ENCODE data around the gene MOCOS. TPM values are rescaled to one million over a fixed set of nuclear protein-coding genes. Genes with fewer than 3 reads are reported as not detected.

MOCOS gene, protein sequence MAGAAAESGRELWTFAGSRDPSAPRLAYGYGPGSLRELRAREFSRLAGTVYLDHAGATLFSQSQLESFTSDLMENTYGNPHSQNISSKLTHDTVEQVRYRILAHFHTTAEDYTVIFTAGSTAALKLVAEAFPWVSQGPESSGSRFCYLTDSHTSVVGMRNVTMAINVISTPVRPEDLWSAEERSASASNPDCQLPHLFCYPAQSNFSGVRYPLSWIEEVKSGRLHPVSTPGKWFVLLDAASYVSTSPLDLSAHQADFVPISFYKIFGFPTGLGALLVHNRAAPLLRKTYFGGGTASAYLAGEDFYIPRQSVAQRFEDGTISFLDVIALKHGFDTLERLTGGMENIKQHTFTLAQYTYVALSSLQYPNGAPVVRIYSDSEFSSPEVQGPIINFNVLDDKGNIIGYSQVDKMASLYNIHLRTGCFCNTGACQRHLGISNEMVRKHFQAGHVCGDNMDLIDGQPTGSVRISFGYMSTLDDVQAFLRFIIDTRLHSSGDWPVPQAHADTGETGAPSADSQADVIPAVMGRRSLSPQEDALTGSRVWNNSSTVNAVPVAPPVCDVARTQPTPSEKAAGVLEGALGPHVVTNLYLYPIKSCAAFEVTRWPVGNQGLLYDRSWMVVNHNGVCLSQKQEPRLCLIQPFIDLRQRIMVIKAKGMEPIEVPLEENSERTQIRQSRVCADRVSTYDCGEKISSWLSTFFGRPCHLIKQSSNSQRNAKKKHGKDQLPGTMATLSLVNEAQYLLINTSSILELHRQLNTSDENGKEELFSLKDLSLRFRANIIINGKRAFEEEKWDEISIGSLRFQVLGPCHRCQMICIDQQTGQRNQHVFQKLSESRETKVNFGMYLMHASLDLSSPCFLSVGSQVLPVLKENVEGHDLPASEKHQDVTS
- 10 to 100 TPM in 2 of 4 donors, 1 to 10 TPM in 2; 3.9 to 16.8 (median 8.7) TPM for total RNA-seq

DNA sequence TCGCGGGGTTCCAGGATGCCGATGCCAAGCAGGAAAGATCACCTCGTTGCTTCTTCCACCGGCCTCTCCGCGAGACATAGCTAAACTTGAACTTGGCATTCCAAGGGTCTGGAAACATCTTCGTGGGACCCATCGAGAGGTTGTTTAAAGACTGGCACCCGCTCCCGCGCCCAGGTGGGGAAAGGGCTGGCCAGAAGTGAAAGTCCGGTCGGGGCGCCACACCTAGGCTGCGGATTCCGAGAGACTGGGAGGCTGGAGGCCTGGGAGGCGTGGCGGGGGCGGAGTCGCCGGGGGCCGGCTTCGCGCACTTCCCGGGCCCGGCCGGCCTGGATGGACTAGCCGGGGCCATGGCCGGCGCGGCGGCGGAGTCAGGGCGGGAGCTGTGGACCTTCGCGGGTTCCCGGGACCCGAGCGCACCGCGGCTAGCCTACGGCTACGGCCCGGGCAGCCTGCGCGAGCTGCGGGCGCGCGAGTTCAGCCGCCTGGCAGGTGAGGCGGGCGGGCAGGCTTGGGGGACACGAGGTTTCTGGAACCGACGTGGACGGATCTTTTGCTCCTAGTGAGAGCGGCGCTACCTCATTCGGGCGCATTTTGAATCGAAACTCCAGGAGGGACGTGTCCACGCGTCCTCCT is at the start of gene MOCOS:
Gene MOCOS, plus strand, starts transcription at position 305 of the 633 bp plus-strand sequence. Its CDS starts 43 bp downstream, at position 348.
- TF ChIP-seq, protein P1, sequence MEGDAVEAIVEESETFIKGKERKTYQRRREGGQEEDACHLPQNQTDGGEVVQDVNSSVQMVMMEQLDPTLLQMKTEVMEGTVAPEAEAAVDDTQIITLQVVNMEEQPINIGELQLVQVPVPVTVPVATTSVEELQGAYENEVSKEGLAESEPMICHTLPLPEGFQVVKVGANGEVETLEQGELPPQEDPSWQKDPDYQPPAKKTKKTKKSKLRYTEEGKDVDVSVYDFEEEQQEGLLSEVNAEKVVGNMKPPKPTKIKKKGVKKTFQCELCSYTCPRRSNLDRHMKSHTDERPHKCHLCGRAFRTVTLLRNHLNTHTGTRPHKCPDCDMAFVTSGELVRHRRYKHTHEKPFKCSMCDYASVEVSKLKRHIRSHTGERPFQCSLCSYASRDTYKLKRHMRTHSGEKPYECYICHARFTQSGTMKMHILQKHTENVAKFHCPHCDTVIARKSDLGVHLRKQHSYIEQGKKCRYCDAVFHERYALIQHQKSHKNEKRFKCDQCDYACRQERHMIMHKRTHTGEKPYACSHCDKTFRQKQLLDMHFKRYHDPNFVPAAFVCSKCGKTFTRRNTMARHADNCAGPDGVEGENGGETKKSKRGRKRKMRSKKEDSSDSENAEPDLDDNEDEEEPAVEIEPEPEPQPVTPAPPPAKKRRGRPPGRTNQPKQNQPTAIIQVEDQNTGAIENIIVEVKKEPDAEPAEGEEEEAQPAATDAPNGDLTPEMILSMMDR (IDR thresholded peaks at IDR 0.05; ENCODE audit: low read depth) = no peak

DNA sequence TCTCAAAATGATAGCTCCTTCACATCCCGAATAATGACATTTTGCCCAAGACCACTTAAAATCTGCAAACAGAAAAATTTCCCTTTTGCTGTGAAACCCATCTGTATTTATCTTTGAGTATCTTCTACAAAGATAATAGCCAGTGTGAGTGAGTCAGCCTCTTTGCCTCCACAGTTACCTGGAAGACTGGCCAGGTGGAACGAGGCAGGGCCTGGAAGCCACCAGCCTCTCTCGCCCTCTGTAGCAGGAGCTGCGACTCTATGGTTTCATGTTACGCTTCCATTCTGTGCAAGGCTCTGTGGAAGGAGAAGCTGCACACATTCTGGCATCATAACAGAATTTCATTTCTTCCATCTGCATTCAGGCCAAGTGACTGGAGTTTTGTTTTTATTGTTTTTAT is 48.1 kb upstream of the MOCOS start:
- TF ChIP-seq, protein P1 (IDR thresholded peaks at IDR 0.05; ENCODE audit: low read depth) = no peak

DNA sequence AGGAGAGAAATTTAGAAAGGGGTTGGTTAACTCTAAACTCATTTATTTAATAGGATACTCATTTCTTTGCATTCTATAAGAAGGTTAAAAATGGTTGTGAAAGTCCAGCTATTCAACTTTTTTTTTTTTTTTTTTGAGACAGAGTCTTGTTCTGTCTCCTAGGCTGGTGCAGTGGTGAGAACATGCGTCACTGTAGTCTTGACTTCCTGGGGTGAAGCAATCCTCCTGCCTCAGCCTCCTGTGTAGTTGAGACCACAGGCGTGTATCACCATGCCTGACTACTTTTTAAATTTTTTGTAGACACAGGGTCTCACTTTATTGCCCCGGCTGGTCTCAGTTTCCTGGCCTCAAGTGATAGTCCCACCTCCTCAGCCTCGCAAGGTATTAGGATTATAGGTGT is 45.7 kb upstream of the MOCOS start:
- TF ChIP-seq, protein P1 (IDR thresholded peaks at IDR 0.05; ENCODE audit: low read depth) = no peak

DNA sequence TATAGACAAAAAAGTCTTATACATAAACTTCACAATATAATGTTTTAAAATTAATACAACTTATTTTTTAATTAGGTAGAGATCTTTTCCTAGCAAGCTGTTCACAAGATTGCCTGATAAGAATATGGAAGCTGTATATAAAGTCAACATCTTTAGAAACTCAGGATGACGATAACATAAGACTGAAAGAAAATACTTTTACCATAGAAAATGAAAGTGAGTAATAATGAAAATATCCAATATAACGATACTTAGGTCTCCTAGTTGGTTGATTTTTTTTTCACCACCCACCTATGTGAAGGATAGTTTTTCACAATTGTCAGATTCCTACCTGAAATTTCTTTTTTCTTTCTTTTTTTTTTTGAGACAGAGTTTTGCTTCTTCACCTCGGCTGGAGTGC is 44.5 kb upstream of the MOCOS start:
- TF ChIP-seq, protein P1 (IDR thresholded peaks at IDR 0.05; ENCODE audit: low read depth) = no peak

DNA sequence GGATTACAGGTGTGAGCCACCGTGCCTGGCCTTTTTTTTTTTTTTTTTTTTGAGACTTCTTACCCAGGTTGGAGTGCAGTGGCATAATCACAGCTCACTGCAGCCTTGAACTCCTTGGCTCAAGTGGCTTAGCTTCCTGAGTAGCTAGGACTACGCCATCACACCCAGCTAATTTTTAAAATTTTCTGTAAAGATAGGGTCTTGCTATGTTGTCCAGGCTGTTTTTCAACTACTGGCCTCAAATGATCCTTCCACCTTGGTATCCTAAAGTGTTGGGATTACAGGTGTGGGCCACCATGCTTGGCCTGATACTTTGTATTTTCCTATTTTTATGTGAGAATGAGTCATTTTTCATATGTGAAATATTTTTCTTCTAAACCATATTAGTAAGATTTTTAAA is 43.9 kb upstream of the MOCOS start:
- TF ChIP-seq, protein P1 (IDR thresholded peaks at IDR 0.05; ENCODE audit: low read depth) = no peak

DNA sequence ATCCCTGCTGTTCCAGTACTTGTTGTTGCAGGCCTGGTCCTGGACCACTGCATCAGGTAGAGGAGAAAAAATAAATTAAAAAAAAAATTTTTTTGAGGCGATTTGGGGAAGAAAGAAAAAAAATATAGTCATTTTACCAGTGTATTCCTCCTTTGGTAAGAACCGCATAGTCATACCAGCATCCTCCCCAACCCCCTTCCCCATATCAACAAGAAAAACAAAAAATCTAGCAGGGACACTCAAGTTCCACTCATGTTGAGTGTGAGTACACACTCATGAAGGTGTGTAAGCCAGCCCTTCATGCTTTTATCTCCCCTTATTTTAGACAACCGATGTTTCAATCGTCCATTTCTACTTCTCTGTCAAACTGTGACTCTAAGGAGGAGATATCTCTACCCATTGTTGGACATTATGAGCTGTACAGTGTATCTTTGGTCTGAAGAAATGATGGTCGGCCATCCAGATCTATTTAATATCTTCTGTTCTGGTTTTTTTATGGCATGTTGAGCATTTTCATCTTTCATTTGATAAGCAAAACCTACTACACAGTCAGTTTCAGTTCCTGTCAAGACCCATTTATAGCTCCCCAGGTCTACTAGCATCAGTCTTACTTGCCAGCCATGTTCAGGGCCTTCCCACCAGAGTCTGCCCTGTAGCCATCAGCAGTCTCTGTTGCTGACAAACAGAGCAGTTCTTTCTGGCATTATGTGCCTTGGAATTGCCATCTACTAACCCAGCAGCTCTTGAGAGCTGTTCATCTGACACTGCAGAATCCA is 37.6 kb upstream of the MOCOS start:
- TF ChIP-seq, protein P1 (IDR thresholded peaks at IDR 0.05; ENCODE audit: low read depth) = no peak
